ENCODE results near the gene UCN. TPM values are rescaled to one million over a fixed set of nuclear protein-coding genes. Genes with fewer than 3 reads are reported as not detected.

Gene UCN
- total RNA-seq, 4 donors from 2014 or later = 14.9 to 24.0 (median 16.8) TPM

GRCh38 chr2:27314709-27315108 lies 6.5 kb upstream of the UCN start:
- TF ChIP-seq EP300 (IDR thresholded peaks at IDR 0.05) (no peak), CTCF (IDR thresholded peaks at IDR 0.05) (no peak), POLR2A (IDR thresholded peaks at IDR 0.05) (no peak)
- H3K27me3 ChIP-seq = no peaks in the 10 kb centered on the region
- H3K4me1 ChIP-seq = no peaks in the 10 kb centered on the region
- peaks cover 0 to 69% (median 0%) of the 10 kb centered on the region in 3 donors for H3K36me3 ChIP-seq
- no peak overlapping the region for H3K27ac ChIP-seq
- H3K9me3 ChIP-seq = no peaks in the 10 kb centered on the region
- DNase-seq (ENCODE audit: low spot score in 2 of 2) = no peak
- WGBS, 2 donors = 78 to 89% methylated on average over 9 of the region's 9 CpGs
- H3K4me3 ChIP-seq = no peak overlapping the region

DNA sequence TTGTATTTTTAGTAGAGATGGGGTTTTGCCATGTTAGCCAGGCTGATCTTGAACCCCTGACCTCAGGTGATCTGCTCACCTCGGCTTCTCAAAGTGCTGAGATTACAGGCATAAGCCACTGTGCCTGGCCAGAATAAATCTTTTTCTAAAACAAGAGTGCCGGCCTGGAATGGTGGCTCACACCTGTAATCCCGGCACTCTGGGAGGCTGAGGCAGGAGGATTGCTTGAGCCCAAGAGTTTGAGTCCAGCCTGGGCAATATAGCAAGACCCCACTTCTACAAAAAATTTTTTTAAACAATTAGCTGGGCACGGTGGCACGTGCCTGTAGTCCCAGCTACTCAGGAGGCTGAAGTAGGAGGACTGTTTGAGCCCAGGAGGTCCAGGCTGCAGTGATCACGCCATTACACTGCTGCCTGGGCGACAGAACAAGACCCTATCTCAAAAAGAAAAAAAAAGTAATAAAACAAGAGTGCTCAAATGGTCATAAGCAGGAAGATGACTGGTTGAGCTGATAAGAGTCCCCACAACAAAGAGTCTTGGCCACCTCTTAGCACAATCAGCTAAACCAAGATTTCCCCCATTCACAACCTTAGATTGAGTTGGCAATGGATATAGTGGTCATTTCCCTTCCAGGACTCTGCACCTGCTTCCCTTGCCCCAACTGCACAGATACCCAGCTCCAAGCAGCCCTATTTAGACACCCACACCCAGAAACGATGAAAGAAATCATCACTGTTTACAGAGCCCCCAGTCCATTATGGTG lies 5.8 kb upstream of the UCN start:
- Histone ChIP-seq H3K4me3 (no peak overlapping the region), H3K27me3 (no peaks in the 10 kb centered on the region), H3K27ac (no peak overlapping the region), H3K9me3 (no peaks in the 10 kb centered on the region), H3K4me1 (no peaks in the 10 kb centered on the region), H3K36me3 (peaks cover 0 to 75% (median 0%) of the 10 kb centered on the region in 3 donors)
- WGBS, 2 donors = 90 to 94% methylated on average over 8 of the region's 8 CpGs
- TF ChIP-seq POLR2A (IDR thresholded peaks at IDR 0.05) = no peak
- TF ChIP-seq EP300 (IDR thresholded peaks at IDR 0.05) = no peak
- TF ChIP-seq CTCF (IDR thresholded peaks at IDR 0.05) = no peak
- DNase-seq (ENCODE audit: low spot score in 2 of 2) = no peak

- Histone ChIP-seq H3K4me1 (peaks cover 0 to 15% (median 2%) of the 10 kb centered on the region in 4 donors), H3K27ac (no peak overlapping the region), H3K27me3 (peaks cover 0 to 17% of the 10 kb centered on the region in 2 donors), H3K36me3 (peaks cover 0 to 83% (median 0%) of the 10 kb centered on the region in 3 donors), H3K9me3 (no peaks in the 10 kb centered on the region), H3K4me3 (no peak overlapping the region)
- TF ChIP-seq CTCF (IDR thresholded peaks at IDR 0.05) (no peak), POLR2A (IDR thresholded peaks at IDR 0.05) (no peak), EP300 (IDR thresholded peaks at IDR 0.05) (no peak)
- WGBS, 2 donors = 96 to 100% methylated on average over 3 of the region's 3 CpGs
- DNase-seq (ENCODE audit: low spot score in 2 of 2) = no peak
Observed at GRCh38 chr2:27312152-27312551, 3.9 kb upstream of the UCN start.

- H3K27ac ChIP-seq = no peak overlapping the region
- peaks cover 0 to 42% of the 10 kb centered on the region in 2 donors for H3K27me3 ChIP-seq
- TF ChIP-seq CTCF (IDR thresholded peaks at IDR 0.05) (no peak), EP300 (IDR thresholded peaks at IDR 0.05) (no peak), POLR2A (IDR thresholded peaks at IDR 0.05) (no peak)
- WGBS, 2 donors = 93 to 95% methylated on average over 6 of the region's 6 CpGs
- no peaks in the 10 kb centered on the region for H3K9me3 ChIP-seq
- no peak for DNase-seq (ENCODE audit: low spot score in 2 of 2)
- peaks cover 0 to 24% (median 12%) of the 10 kb centered on the region in 4 donors for H3K4me1 ChIP-seq
- H3K36me3 ChIP-seq = peaks cover 0 to 58% (median 0%) of the 10 kb centered on the region in 3 donors
- H3K4me3 ChIP-seq = no peak overlapping the region
Observed at GRCh38 chr2:27309651-27310050, 1.4 kb upstream of the UCN start.

DNA sequence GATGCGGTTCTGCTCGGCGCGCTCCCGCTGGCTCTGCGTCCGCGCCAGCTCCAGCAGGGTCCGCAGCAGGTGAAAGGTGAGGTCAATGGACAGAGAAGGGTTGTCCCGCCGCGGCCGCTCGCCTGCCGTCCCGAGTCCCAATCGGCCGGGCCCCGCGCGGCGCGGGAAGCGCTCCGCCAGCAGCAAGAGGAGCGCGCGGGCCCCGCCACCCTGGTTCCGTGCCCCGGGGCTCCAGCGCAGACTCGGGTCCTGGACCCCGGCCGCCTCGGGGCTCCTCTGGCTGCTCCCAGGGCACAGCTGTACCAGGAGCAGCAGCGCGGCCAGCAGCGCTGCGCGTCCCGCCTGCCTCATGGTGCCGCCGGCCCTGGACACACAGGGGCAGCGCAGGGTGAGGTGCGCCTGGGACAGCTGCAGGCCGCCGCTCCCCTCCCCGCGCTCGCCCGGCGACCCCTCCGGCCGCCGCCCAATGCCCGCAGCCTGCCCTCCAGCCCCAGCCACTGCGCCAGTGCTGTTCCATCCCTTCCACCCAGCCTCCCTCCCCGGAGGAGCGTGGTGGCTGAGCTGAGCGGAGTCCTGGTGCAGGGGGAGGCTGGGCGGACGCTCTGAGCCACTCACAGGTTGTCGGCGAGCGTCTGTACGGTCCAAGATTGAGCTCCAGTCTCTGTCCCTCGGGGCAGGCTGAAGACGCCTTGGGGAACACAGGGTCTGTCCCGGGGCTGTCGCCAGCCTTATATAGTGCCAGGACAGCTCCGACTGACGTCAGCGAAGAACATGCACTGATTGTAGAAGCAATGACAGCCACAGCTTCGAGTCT lies 493 bp downstream of the UCN start:
- WGBS, 2 donors = 12 to 17% methylated on average over 39 to 61 of the region's 75 CpGs
- no peak for TF ChIP-seq EP300 (IDR thresholded peaks at IDR 0.05)
- TF ChIP-seq POLR2A (IDR thresholded peaks at IDR 0.05) = no peak
- TF ChIP-seq CTCF (IDR thresholded peaks at IDR 0.05) = no peak
- Histone ChIP-seq H3K27ac (no peak overlapping the region), H3K4me1 (peaks cover 0 to 31% (median 12%) of the 10 kb centered on the region in 4 donors), H3K4me3 (no peak overlapping the region), H3K9me3 (no peaks in the 10 kb centered on the region), H3K27me3 (peaks cover 0 to 46% of the 10 kb centered on the region in 2 donors), H3K36me3 (peaks cover 0 to 52% (median 0%) of the 10 kb centered on the region in 3 donors)
- no peak for DNase-seq (ENCODE audit: low spot score in 2 of 2)
